AML-193 (cell line): ENCODE measurements around the gene LRRC42.

ENCODE experiments used
- DNase-seq, 2 experiments: peaks; one replicate each; lab custom pipeline; 2025; lab: John Stamatoyannopoulos, UW

The LRRC42 gene

GRCh38 chr1:54004481-54005049 lies 58.4 kb downstream of the LRRC42 start:
- DNase-seq, result no peak

- DNase-seq, result no peak
Measured at GRCh38 chr1:54006508-54006907, 60.4 kb downstream of the LRRC42 start.

DNA sequence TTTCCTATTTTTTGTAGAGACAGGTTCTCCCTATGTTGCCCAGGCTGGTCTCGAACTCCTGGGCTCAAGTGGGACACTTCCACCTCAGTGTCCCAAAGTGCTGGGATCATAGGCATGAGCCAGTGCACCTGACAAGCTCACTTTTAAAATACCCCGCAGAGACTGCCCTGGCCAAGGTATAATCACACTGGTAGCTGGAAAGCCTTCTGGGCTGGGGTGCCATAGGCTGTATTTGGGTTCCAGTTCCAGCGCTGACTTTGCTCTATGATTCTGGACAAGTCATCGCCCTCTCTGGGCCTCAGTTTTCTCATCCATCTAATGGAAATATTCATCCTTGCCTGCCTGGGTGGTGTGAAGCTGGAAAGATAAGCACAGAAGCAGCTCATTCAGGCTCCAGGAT lies 61.5 kb downstream of the LRRC42 start:
- no peak for DNase-seq

- DNase-seq, result no peak
Measured at GRCh38 chr1:54008876-54009275, 62.7 kb downstream of the LRRC42 start.

- DNase-seq, result no peak
Measured at GRCh38 chr1:54009406-54009805, 63.3 kb downstream of the LRRC42 start.

GRCh38 chr1:54010415-54011117 lies 64.4 kb downstream of the LRRC42 start:
- no peak for DNase-seq

GRCh38 chr1:54011316-54012007 lies 65.3 kb downstream of the LRRC42 start:
- DNase-seq, result no peak

- DNase-seq, result no peak
Measured at GRCh38 chr1:54012008-54012325, 65.8 kb downstream of the LRRC42 start.

GRCh38 chr1:54012863-54013262 lies 66.7 kb downstream of the LRRC42 start:
- no peak for DNase-seq

DNA sequence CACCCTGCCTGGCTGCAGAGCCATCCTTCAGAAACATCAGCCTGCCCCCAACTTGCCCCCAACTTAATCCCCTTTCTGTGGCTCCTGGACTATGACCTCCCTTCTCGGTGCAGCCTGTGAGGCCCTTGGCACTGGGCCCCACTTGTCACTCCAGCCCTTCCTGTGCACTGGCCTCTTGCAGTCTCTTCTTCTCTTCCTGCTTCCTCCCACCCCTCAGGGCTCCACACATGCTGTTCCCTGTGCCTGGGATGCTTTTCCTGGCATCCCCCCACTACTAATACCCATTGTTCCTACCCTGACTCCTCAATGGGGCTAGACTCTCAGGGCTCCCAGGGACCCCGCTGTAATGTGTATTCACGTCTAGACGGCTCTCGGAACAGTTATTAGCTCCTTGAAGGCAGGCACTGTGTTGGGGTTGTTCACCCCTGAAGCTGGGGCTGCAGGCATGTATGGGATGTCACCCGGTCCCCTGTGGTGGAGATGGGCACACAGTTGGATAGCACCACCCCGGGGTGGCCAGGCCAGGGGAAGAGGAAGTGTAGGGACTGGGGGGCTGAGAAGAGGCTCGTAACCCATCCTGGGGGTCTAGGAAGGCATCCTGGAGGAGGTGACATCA lies 67.4 kb downstream of the LRRC42 start:
- no peak for DNase-seq

DNA sequence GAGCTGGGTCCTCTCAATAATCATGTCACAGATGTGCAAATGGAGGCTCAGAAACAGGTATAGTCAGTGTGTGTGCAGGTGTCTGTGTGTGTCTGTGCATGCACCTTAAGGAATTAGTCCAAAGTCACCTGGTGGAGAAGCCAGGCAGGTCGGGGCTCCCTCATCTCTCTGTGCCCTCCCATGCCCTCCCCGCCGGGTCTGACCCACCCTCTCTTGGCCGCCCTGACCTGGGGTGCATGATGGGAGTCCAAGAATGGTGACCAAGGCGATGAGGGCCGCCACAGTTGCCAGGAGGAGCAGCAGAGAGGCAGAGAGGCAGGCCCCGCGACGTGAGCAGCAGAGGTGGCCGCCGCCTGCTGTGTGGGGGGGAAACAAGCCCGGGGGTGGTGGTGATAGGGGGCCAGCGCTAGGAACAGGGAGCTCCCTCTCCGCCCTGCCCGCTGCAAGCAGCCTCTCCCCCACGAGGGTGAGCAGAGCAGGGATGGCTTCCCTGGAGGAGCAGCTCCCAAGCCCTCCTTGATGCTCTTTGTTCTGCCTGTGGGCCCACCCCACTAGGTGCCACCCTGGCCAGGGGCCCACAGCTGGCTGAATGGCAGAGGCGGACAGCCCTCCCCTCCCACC lies 68.0 kb downstream of the LRRC42 start:
- DNase-seq, result no peak

- no peak for DNase-seq
Measured at GRCh38 chr1:54016343-54017282, 70.5 kb downstream of the LRRC42 start.
